Fibroblast of mammary gland (primary cell): Measurements from ENCODE around the gene DYRK1A.

Experiments used
- DNase-seq: peaks from one replicate; pipeline ENCODE4 v3.0.0-alpha.2; 2010; ENCODE audit warnings: low read depth
- H3K4me3 ChIP-seq: 2 replicates; pipeline ENCODE4 v1.5.1; 2011; ENCODE audit warnings: low read depth, mild to moderate bottlenecking, low read length, moderate library complexity; ENCODE audit not compliant: control insufficient read depth
- TF ChIP-seq, protein P1 (sequence below): conservative IDR thresholded peaks from 2 replicates; pipeline ENCODE4 v1.5.1; 2011; ENCODE audit warnings: low read depth, low read length, inconsistent platforms; ENCODE audit not compliant: control insufficient read depth, insufficient read depth

The DYRK1A gene

DNA sequence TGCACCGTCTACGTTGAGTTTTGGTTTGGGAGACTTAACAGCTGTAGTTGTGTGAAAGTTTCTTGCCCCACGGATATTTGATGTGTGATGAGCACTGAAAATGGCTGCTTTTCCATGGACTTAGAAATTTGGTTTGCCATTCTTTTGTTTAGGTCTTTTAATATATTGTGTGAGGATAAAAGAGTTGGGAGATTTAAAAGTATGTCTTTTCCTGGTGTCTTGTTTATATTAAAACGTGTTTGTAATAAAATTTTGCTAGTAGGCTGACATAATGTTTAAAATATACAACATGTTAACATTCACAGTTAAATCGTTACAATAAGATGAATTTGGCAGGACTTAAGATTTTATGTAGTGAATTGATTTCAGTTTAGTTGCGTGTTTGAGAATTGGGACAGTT is 106.9 kb downstream of the DYRK1A start:
- TF ChIP-seq, protein P1, sequence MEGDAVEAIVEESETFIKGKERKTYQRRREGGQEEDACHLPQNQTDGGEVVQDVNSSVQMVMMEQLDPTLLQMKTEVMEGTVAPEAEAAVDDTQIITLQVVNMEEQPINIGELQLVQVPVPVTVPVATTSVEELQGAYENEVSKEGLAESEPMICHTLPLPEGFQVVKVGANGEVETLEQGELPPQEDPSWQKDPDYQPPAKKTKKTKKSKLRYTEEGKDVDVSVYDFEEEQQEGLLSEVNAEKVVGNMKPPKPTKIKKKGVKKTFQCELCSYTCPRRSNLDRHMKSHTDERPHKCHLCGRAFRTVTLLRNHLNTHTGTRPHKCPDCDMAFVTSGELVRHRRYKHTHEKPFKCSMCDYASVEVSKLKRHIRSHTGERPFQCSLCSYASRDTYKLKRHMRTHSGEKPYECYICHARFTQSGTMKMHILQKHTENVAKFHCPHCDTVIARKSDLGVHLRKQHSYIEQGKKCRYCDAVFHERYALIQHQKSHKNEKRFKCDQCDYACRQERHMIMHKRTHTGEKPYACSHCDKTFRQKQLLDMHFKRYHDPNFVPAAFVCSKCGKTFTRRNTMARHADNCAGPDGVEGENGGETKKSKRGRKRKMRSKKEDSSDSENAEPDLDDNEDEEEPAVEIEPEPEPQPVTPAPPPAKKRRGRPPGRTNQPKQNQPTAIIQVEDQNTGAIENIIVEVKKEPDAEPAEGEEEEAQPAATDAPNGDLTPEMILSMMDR, result no peak
- H3K4me3 ChIP-seq, result no peak overlapping the region
- DNase-seq, result no peak

DNA sequence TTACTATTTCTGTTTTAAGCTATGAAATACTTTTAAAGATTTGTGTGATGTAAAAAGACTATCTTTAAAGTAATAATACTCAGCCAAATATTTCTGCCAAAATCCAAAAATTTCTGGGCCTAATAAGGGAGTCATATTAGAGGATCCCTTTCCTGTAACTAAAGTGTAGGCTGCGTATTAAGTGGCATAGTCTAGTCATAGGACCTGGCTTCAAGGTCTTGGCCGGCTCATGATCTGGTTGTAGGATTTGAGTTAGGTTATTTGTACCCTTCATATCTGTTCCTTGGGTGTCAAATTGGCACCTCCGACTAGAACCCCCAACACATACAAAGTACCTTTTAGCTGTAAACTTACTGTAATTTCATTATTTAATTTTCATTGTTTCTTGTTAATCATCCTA is 107.8 kb downstream of the DYRK1A start:
- no peak overlapping the region for H3K4me3 ChIP-seq
- TF ChIP-seq, protein P1, result no peak
- DNase-seq, result no peak

DNA sequence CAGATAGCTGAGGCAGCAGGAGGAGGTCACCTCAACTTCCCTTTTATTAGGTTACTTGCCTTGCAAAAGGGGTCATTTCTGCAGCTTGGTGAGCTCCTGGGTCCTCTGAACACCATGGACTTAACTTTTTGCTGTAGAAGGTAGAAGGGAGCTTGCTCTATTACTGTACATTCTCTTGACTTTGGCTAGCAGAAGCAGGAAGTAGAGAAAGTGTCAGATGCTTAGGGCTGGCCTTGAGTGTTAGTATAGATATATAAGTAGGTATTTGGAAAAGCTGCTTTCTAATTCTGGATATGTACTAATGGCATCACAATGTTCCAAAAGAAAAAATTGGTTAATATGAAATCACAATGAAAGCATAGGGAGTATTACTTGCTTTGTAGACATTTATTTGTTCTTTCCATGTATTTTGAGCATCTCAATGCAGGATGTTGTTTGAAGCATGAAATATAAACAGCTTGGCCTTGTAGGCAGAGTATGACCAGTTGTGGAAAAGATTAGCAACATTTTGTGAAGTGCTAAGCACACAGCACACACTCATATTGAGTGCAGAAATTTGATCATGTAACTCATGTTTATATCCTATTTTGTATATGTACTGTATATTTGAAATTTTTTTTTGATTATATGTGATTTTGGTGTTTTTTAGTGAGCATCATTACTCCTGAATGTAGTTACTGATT is 108.8 kb downstream of the DYRK1A start:
- no peak for DNase-seq
- H3K4me3 ChIP-seq, result no peak overlapping the region
- TF ChIP-seq, protein P1, result no peak

DNA sequence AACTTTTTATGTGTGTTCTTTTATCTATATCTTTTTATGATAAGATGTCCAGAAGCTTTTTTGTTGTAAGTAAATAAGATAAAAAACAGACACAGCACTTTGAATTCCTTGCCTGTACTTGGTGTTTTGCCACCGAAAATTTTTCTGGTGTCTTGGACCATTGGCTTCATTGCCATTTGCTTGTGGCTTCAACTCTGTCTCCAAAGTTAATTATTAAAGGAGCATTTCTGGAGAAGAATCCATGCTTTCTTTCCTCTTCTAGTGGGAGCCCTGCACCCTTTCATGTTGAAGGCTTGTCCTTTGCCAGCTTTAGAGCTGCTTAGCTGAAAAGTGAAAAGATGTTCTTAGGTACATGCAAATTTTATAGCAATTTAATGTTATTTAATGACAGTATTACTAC is 112.2 kb downstream of the DYRK1A start:
- no peak for DNase-seq
- H3K4me3 ChIP-seq, result no peak overlapping the region
- TF ChIP-seq, protein P1, result no peak

DNA sequence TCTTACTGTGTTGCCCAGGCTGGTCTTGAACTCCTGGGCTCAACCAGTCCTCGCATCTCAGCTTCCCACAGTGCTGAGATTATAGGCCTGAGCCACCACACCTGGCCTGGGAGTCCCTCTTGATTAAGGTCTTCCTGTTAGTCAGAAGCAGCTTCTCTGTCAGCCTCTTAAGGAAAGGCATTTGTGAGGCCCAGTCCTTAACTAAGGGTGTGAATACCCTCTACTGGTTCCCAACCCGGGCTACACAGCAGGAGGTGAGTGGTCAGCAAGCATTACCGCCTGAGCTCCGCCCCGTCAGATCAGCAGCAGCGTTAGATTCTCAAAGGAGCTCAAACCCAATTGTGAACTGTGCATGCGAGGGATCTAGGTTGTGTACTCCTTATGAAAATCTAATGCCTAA is 117.2 kb downstream of the DYRK1A start:
- TF ChIP-seq, protein P1, result no peak
- H3K4me3 ChIP-seq, result no peak overlapping the region

DNA sequence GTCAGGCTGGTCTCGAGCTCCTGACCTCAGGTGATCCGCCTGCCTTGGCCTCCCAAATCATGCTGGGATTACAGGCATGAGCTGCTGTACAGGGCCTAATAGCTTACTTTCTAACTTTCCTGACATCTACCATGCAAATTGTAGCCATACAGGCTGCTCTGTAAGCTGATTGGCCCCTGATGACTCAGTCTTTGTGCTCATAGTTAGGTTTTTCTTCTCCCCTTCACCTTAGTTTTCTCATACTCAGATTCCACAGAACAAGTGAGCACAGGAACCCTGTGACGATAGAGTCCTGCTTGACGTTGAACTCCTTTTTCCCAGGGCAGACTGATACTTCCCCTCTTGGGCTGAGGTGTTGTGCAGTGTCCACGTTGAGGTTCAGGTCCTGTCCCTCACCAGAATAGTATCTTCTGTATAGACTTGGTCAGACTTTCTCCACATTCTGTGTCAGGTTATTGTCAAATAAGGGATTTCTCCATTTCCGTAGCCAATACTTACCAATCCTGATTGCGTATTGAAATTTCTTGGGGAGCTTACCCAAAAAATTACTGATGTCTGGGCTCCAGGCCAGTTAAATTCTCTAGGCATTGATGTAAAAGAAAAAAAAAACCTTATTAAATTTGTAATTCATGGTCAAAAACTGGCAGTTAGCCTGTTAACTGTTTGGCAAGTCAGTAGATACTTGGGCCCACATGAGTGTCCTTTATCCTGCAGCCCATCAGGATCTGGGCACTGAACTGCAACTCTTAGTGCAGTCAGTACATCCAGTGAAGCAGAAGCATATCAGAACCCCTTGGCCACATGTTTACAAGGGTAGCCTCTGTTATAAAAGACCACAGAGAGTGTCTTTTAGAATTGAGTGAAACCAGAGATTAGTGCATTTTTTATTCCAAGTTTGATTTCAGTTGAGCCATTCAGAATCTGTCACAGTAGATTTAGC is 118.2 kb downstream of the DYRK1A start:
- DNase-seq, result peak; percentile 31
- TF ChIP-seq, protein P1, result no peak
- H3K4me3 ChIP-seq, result no peak overlapping the region

More for the DNA sequence above, 117.2 kb downstream of the DYRK1A start:
- no peak for DNase-seq
